GM19023 (cell line): ENCODE data around the gene METTL5.

Source experiments
- ATAC-seq: cut with Tn5 transposase; IDR thresholded peaks from one replicate; pipeline ENCODE4 v1.9.1; 2021; ENCODE audit warnings: mild to moderate bottlenecking, moderate library complexity; ENCODE audit not compliant: unreplicated experiment

Gene METTL5

DNA sequence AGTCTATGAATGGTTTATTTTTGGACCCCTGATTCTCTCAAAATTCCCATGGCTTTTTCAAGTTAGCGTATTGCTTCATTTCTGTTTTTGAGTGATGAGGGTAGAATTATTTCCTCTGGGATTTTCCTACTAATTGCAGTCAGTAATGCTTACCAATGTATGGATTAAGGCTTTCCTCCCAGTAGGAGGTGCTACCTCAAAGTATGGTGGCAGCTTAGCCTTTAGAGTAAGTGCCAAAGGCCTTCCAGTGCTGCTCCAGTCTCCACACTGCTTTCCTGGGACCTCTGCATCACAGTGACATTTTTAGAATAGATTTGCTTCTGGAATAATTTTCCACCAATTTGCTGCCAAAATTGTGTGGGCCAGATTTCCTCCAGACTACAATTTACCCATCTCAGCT lies 42.2 kb downstream of the METTL5 start:
- ATAC-seq: no peak

DNA sequence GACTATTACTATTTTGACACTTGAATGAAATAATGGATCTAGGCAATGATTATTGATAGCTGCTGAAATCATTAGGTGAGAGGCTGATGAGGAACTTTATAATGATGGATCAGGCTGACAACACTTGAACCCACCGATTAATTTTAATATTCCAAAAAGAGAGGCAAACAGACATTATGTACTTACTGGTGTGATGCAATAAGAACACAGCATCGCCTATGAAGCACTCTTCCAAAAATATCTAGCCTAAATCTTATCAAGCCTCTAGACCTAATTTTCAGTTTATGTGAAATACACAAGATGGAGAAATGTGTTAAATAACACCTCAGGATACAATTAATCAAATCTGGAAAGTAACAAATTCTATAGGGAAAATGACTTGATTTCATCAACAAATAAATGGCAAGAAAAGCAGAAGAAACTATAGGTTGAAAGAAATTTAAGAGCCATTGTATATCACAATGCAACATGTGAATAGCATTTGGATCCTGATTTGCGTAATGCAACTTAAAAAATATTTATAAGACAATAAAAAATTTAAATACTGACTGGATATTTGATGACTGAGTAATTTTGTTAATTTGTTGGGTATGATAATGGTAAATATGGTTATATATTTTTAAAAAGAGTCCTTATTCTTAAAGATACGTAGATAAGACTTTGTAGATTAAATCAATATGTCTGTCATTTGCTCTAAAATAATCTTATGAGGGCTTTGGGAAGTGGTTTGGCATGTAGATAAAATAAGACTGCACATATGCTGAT lies 43.3 kb downstream of the METTL5 start:
- no peak for ATAC-seq

DNA sequence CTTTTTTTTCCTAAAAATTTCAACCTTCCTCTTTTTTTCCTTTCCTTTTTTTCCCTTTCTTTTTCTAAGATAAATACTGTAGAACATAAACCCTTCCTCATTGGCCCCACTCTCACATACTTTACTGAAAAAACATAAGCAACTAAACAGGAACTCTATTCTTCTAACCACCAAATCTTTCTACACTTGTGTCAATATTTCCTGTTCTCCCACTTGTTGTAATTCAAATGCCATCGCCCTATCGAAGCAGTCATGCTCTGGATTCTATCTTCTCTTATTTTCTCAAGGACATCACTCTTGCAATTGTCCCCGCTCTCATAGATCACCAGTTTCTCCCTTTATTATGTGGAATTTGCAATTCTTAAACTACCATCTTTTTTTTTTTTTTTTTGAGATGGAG lies 46.3 kb downstream of the METTL5 start:
- no peak for ATAC-seq

DNA sequence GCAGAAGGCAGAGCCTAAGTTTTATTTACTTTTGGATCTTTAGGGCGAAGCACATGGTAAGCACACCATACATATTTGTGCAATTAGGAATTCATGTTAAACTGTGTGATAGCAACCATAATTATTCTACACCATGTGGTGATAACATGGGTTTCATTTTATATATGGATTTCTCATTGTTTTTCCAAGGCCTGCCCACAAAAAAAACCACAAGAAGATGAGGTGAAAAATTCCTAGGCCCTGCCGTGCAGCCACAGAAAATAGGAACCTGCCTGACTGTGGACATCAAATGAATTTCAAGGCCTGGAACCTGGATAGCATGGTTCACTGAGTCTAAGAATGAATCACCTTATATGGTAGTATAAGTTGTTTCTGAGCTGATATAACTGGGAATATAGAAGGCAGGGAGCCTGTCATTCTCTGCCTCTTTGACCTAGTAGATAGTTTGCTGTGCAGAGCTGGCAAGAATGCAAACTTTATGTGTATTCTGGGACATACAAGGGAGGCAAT lies 48.4 kb downstream of the METTL5 start:
- no peak for ATAC-seq

DNA sequence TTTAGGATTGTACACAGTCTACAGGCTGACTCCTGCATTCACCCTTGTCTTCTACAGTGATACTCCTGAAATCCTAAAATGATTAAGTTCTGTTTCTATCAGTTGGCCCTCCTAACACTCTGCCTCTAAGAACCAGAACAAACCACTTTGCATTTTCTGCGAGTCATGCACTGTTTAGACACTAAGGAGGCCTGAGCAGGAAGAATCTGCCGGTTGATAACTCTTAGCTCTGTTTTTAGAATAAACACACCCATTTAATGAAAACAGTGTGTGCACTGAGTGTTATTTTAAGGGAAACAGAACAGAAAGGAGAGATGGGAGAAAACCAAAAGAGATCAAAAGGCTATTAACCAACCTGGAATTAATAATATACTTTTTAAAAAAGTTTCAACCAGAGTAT lies 48.9 kb downstream of the METTL5 start:
- no peak for ATAC-seq

DNA sequence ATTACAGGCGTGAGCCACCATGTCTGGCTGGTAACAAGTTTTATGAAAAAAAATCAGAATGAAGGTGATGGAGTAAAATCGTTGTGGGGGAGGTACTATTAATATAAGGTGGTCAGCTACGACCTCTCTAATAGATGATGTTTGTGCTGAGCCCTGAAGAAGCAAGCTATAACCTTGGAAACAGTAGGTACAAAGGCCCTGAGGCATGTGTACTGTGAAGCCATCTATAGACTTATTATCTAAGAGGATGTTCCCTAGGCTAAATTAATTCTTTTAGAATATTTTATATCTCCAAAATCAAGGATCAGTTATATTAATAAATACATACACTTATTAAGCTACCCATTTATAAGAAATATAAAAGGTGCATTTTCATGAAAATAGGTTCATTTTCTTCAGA lies 49.4 kb downstream of the METTL5 start:
- no peak for ATAC-seq

DNA sequence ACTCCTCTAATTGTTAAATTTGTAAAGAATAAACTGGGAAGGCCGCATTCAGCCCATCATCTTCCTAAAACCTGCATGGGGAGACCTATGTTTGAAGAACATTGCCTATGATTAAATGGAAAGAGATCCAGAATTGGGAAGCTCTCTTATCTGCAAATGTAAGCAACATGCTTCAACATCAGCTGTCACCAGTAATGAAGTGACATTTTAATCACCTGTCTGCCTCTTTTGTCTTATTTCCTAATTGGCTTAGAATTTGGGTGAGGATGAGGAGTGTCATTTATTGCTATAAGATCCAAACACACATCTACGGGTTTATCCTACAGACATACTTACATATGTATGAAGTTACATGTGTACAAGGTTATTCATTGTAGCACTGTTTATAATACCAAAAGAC lies 52.1 kb downstream of the METTL5 start:
- no peak for ATAC-seq

DNA sequence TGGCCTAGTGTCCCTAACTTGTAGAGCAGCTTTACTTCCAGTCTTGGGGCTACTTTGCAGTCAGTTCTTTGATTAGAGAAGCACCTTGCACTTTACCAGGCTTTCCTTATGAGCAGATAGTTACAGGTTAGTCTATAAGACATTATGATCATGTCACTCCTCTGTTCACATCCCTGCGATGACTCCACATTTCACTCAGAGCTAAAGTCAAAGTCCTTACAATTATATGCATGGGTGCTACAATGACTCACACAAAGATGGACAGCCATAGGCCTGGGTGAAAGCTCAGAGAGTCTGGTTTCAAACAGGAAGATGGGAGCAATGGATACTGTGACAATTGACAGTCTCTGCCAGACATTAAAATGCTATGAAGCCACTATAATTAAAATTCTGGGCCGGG lies 53.1 kb downstream of the METTL5 start:
- ATAC-seq: no peak

DNA sequence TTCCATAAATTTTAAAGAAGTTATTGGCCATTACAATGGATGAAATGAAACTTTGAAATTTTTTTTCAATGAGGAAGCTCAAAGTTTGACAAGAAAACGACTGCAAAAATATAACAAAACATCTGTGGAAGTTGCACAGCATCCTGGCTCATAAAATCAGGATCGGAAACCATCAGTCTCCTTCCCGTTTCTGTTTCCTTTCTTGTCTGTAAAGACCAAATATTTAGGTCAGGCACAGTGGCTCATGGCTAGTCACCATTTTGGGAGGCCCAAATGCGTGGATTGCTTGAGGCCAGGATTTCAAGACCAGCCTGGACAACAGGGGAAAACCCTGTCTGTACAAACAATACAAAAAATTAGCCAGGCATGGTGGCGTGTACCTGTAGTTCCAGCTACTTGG lies 53.7 kb downstream of the METTL5 start:
- ATAC-seq: no peak

DNA sequence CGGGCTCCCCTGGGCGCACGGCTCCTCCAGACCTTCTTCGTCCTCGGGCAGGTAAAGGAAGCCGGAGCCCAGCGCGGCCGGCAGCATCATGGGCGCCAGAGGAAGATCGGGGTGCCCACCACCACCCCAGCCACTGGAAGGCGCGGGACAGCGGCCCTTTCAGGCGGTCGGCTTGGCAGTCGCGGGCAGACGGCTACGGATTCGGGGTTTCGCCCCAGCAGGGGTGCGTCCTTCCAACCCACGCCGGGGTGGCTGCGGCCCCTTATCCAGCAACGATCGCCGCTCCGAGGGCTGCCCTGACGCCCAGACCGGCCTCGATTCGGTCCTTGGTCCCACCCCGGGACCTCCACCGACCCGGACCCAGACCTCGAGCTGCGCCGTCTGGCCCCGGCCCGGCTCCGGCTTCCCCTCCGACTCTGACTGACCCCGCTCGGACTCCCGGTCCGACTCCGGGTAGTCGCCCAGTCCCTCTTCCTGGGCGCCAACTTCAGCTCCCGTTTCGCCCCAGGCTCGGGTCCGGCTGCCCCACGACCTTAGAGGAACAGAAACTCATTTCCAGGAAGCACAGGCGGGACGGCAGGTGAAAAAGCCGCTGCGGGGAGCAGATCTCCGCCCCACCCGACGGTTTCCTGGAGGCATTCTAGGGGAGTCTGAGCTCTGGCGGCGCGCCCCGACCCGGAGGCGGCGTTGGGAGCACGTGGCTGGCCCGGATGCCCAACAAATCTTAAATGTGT lies 56.3 kb downstream of the METTL5 start:
- no peak for ATAC-seq

DNA sequence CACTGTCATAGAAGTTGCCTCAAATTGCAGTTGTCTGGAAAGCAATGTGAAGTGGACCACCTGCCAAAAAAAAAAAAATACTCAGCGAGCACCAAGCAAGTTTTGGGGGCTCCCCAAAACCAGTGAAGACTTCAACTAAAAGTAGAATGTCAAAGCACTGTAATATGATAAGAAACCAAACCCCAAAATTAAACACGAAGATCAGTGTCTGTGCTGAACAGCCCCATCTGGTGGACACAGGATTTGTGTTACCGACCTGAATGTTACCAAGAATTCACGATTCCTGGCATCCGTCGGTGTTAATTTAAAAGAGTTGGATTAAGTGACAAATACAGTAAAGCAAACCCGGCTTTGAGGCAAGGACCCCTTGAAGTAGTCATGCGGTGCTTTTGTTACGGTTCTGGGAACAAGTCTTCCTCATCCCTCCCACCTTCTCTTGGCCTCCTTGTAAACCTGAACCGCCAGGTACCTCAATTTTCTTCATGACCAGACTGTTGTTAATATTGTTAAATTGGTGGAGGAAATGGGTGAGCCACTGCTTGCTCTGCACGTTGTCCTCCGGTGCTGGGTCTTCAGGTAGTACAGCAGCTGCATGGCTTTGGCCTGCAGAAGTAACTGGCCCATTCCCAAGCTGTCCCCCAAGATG lies 57.3 kb downstream of the METTL5 start:
- no peak for ATAC-seq

DNA sequence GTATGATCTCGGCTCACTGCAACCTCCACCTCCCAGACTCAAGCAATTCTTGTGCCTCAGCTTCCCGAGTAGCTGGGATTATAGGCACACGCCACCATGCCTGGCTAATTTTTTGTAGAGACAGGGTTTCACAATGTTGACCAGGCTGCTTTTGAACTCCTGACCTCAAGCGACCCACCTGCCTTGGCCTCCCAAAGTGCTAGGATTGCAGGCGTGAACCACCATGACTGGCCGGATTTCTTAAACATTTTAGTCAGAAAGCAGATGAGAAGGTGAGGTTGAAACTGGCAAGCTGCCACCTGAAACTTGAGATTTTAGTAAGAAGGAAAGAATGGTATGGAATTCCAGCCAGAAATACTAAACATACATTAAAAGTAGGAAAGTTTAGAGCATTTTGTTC lies 59.2 kb downstream of the METTL5 start:
- ATAC-seq: no peak

DNA sequence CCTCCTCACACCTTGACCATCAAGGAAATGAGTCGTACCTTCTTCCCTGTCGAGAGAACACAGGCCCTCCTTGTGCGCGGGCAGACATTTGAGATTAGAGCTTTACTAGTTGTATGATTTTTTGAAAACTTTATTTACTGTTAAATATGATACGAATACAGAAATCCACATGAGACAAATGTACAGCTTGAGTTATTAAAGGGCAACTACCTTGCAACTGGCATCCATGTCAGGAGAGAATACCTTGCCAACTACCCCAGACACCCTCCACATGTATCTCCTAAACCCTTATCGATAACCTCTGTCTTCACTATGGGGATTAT lies 62.8 kb downstream of the METTL5 start:
- no peak for ATAC-seq
